Inflammatory macrophage treated with lipopolysaccharide for 1 hour (primary cell): ENCODE data around the gene LRMDA.
"Not testable (repeated sequence)": the region's sequence is repeated elsewhere in the genome, so short reads cannot be mapped to it uniquely, and the experiment has no call there.

Source experiments
- DNase-seq, 2 donors: peaks; one replicate each; pipeline ENCODE4 v3.0.0-alpha.2; 2020 to 2022

The LRMDA gene

DNA sequence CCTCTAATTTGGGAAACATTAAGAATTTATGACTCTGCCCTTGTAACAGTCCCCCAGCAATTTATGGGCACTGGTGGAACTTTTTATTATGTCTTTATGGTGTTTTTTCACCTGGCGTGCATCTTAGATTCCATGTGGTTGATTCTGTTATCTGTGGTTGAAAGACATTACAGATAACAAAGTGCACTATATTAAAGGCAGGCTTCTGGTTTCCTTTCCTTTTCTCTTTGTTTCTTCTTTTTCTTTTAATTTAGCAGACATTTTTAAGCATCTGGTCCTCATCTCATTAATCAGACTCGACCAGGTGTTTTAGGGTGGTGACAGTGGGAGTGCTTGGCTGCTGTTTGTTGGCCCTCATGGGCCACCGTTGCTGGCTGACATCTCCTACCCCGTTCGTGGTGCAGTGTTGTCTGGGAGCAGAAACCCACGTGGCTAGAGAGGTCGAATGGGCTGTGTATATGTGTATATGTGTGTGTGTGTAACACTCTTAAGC, 77.4 kb downstream of the LRMDA start:
- DNase-seq: no peak

GRCh38 chr10:75509706-75510105, 78.3 kb downstream of the LRMDA start:
- DNase-seq: no peak

GRCh38 chr10:75511011-75511410, 79.6 kb downstream of the LRMDA start:
- no peak for DNase-seq

GRCh38 chr10:75512203-75512933, 80.9 kb downstream of the LRMDA start:
- no peak for DNase-seq

DNA sequence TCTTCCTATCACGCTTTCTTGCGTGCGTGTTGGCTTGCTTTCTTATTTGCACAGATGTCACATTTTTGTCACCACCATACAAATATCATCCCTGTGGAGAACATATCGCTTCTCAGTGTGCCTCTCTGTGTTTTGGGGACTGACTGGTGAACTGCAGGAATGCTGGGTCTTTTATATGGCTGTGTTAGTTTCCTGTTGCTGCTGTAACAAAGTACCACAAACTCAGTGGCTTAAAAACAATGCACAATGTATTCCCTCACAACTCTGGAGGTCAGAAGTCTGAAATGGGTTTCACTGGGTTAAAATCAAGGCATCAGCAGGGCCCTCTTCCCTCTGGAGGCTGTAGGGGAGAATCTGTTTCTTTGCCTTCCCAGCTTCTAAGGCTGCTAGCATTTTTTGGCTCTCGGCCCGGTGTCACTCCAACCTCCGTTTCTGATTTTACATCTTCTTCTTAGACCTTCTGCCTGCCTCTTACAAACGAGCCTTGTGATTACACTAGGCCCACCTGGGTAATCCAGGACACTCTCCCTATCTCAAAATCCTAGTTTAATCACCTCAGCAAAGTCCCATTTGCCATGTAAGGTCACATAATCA, 82.0 kb downstream of the LRMDA start:
- DNase-seq: no peak

DNA sequence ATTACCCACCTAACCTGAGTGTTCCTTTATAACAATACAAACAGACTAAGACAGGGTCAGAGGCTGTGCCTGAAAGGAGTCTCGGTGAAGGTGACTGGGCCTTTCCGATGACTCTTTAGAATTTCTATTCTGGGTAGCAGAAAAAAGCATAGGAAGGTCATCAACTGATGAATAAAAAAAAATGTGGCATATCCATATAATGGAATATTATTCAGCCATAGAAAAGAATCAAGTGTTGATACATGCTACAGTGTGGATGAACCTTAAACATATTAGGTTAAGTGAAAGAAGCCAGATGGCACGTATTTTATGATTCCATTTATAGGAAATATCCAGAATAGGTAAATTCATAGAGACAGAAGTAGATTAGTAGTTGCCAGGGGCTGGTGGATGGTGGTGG, 83.4 kb downstream of the LRMDA start:
- DNase-seq: no peak

DNA sequence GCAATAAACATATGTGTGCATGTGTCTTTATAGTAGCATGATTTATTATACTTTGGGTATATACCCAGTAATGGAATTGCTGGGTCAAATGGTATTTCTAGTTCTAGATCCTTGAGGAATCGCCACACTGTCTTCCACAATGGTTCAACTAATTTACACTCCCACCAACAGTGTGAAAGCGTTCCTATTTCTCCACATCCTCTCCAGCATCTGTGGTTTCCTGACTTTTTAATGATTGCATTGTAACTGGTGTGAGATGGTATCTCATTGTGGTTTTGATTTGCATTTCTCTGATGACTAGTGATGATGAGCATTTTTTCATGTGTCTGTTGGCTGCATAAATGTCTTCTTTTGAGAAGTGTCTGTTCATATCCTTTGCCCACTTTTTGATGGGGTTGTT, 84.7 kb downstream of the LRMDA start:
- DNase-seq: not testable (repeated sequence)

DNA sequence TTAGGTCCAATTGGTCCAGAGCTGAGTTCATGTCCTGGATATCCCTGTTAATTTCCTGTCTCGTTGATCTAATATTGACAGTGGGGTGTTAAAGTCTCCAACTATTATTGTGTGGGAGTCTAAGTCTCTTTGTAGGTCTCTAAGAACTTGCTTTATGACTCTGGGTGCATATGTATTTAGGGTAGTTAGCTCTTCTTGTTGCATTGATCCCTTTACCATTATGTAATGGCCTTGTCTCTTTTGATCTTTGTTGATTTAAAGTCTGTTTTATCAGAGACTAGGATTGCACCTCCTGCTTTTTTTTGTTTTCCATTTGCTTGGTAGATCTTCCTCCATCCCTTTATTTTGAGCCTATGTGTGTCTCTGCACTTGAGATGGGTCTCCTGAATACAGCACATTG, 87.8 kb downstream of the LRMDA start:
- DNase-seq: not testable (repeated sequence)

- DNase-seq: not testable (repeated sequence)
Observed at GRCh38 chr10:75521194-75521829, 89.9 kb downstream of the LRMDA start.

DNA sequence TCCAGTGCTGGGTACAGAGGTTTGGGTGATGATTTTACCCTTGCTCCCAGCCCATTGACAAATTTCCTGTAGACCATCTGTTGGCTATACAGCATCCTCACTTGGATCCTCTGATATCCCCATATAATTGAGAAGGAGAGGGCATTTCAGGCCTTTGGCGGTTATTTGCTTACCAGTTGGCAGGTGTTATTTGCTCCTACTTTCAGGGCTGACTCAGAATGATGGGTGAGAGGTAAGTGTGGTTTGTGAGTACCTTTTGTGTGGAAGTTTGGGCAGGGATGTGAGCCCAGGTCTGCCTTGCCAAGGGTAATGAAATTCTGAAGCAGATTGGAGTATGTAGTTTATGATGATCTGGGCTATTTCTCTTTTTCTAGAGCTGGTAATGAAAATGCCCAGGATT, 93.6 kb downstream of the LRMDA start:
- DNase-seq: no peak

DNA sequence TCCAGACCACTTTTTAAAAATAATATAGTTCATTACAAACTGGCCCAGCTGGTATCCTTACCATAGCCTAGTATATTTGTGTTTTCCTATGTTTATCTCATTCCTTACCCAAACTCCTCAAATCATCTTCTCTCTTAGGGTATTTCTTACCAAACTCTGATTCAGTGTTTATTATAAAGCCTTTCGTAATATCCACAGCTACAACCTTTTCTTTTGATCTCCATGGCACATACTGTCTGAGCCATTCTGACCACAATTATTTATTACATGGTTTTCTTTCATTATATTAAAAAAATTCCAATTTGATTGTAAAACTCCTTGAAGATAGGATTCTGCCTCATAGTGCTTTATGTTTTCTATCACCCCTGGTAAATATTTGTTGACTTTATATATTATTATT, 94.2 kb downstream of the LRMDA start:
- no peak for DNase-seq

DNA sequence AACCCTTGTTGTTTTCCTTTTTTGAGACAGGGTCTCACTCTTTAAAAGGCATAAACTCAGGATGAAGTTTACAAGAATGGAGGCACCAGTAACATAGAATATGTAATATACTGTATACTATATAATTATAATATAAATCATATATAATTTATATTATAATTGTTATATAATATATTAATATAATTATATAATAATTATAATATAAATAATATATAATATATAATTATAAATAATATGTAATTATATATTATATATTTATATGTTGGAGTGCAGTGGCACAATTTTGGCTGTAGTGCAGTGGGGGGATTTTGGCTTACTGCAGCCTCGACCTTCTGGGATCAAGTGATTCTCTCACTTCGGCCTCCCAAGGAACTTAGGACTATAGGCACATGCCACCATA, 96.1 kb downstream of the LRMDA start:
- DNase-seq: no peak

DNA sequence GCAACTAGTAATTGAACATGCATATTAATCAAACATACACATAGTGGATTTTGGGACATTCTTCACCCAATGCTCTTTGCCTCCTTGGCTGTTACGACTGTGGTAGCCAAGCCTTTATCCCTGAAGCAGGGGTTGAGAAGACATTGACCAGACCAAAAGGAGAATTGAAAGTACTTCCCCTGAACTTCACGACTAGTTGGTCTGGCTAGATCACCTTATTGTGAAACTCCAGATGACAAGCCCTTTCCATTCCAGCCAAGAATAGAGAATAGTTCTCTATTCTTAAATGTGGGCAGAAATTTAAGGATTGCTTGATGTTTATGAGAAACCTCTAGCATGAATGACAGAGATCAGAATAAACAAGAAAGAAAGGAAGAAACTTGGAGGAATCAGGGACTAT, 97.0 kb downstream of the LRMDA start:
- DNase-seq: peak; percentile 87

- DNase-seq: no peak
Observed at GRCh38 chr10:75530299-75530698, 98.9 kb downstream of the LRMDA start.

DNA sequence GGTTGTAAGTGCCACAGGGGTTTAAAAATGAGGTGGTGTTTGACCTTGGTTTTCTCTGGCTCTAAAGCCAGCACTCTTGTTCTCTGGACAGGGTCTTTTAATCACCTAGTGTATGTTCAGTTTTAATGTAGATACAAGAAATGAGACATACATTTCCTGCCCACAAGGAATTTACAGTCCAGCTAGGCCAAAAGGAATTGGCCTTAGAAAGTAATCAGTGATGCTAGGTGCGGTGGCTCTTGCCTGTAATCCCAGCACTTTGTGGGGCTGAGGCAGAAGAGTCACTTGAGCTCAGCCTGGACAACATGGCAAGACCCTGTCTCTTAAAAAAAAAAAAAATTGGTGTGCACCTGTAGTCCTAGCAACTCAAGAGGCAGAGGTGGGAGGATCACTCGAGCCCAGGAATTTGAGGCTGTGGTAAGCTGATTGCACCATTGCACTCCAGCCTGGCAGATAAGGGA, 100.2 kb downstream of the LRMDA start:
- DNase-seq: no peak

GRCh38 chr10:75532253-75532924, 101.0 kb downstream of the LRMDA start:
- DNase-seq: peak; percentile 56

GRCh38 chr10:75538144-75538543, 106.7 kb downstream of the LRMDA start:
- DNase-seq: no peak

GRCh38 chr10:75538765-75539164, 107.3 kb downstream of the LRMDA start:
- DNase-seq: no peak

DNA sequence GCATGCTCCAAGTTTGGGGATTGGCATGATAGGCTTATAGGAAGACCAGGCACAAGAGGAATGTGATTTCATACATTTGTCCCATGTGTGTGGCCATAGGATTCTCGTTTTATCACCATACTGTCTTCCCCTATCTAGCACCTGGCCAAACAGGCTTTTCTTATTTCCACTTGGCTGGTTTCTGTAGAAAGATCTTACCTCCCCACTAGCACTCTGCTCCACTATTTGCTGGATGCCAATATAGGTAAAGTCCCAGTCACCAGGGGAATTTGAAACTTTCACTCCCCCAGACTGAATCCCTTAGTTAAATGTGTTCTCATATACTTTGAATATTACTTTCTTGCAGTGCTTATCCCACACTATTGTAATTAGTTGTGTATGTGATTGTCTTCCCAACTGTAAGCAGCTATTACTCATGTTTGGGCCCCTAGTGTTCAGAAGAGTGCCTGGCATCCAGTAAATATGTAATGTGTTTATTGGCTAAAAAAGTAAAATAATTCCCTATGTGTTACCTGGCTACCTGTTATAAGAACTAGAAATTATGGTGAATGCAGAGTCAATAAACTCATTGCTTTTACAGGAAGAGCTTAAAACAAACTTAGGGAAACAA, 109.0 kb downstream of the LRMDA start:
- no peak for DNase-seq

GRCh38 chr10:75540981-75541380, 109.6 kb downstream of the LRMDA start:
- no peak for DNase-seq

DNA sequence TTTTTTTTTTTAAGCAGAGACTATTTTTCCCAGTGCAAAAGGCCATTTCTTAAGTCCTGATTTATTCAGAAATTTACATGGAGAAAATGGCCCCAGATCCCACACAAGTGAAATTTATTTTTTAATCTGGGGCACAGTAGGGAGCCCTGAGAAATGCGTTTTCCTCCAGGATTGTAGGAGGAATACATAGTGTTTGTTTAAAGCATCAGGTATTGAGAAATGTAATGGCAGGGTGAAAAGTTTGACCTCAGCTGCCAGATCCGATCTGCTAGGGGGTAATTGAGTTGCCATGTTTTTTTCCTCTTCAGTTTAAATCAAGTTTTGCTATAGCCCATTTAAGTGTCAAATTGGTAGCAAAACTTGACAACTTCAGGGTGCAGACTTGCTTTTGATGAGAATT, 110.0 kb downstream of the LRMDA start:
- no peak for DNase-seq

DNA sequence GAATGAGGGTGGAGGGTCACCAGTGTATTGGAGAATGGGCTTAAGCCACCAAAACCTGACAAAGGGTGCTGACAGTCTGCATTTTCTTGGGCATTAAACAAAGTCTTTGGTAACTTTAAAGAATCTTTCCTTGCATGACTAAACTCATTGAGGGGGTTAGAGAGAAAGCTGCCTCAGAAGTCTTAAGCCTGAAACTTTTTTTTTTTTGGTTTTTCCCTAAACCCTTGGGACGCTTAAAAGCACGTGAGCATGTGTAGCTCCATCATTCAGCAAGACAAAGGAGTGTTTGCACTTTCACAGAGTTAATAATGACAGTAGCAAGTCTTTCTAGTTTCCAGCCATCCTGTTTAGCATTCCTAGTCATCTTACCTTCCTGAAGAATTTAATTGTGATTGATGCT, 110.7 kb downstream of the LRMDA start:
- DNase-seq: no peak

DNA sequence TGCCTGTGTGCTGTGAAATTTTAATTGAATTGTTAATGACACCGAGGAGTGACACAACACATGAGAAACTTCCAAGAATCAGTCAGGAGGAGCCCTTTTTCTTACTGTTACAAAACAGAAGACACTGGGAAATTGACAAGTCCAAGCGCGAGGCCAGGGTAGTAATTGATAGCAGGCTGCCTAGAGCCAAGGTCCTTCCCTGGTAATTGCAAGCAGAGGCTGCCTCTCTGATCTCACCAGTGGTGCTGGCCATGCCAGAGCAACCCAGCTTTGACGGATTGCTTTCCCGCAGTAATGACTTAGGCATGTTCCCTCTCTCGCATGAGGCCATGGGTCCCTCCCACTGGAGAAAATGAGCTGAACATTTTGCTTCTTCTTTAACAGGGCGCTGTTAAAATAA, 111.5 kb downstream of the LRMDA start:
- no peak for DNase-seq
